ENCODE results near the gene RAB11FIP4.

GRCh38 chr17:31496601-31497000 is 105.1 kb downstream of the RAB11FIP4 start:
- TF ChIP-seq POLR2AphosphoS5 (IDR thresholded peaks at IDR 0.05; ENCODE audit: borderline replicate concordance, low read depth, low read length) (no peak), EZH2 (IDR thresholded peaks at IDR 0.05) (no peak), FOXP2 (optimal IDR thresholded peaks at IDR 0.05; ENCODE audit: control extremely low read depth, extremely low read length, insufficient read depth) (no peak)

Measured in SK-N-MC (cell line).